Activated T-cell treated with anti-CD3 and anti-CD28 coated beads, Interleukin-2, amount 50 U/mL, for 24 hours (primary cell): Measurements from ENCODE around the gene C3.
"Not testable (repeated sequence)": the region's sequence is repeated elsewhere in the genome, so short reads cannot be mapped to it uniquely, and the experiment has no call there.

Experiments used
- DNase-seq: peaks from one replicate; pipeline ENCODE4 v3.0.0-alpha.2; 2020
- H3K27ac Mint-ChIP-seq: 2 replicates; pipeline ENCODE4 v1.8.0; 2020; ENCODE audit warnings: mild to moderate bottlenecking, mixed read lengths
- H3K27me3 Mint-ChIP-seq: 2 replicates; pipeline ENCODE4 v1.8.0; 2020; ENCODE audit warnings: mixed read lengths
- H3K36me3 Mint-ChIP-seq: 2 replicates; pipeline ENCODE4 v1.8.0; 2020; ENCODE audit warnings: low read depth, mixed read lengths
- H3K4me1 Mint-ChIP-seq: 2 replicates; pipeline ENCODE4 v1.8.0; 2020; ENCODE audit warnings: low read depth, mixed read lengths
- H3K4me3 Mint-ChIP-seq: 2 replicates; pipeline ENCODE4 v1.8.0; 2020; ENCODE audit warnings: mild to moderate bottlenecking, moderate library complexity, mixed read lengths
- H3K9me3 Mint-ChIP-seq: 2 replicates; pipeline ENCODE4 v1.8.0; 2020; ENCODE audit warnings: mixed read lengths

The C3 gene

GRCh38 chr19:6685482-6685881, 35.0 kb downstream of the C3 start:
- H3K4me1 Mint-ChIP-seq: peaks cover 15% of the 10 kb centered on the region
- H3K27ac Mint-ChIP-seq: no peak overlapping the region
- H3K27me3 Mint-ChIP-seq: no peaks in the 10 kb centered on the region
- H3K9me3 Mint-ChIP-seq: peaks cover 6% of the 10 kb centered on the region
- no peak overlapping the region for H3K4me3 Mint-ChIP-seq
- no peaks in the 10 kb centered on the region for H3K36me3 Mint-ChIP-seq
- DNase-seq: no peak

- Mint-ChIP-seq H3K4me3 (no peak overlapping the region), H3K27ac (no peak overlapping the region), H3K27me3 (no peaks in the 10 kb centered on the region), H3K36me3 (no peaks in the 10 kb centered on the region), H3K9me3 (peaks cover 20% of the 10 kb centered on the region), H3K4me1 (peaks cover 29% of the 10 kb centered on the region)
- DNase-seq: no peak
Measured at GRCh38 chr19:6683971-6684370, 36.5 kb downstream of the C3 start.

- H3K27me3 Mint-ChIP-seq: no peaks in the 10 kb centered on the region
- H3K4me1 Mint-ChIP-seq: peaks cover 40% of the 10 kb centered on the region
- no peak overlapping the region for H3K4me3 Mint-ChIP-seq
- H3K36me3 Mint-ChIP-seq: peaks cover 4% of the 10 kb centered on the region
- no peak overlapping the region for H3K27ac Mint-ChIP-seq
- H3K9me3 Mint-ChIP-seq: peaks cover 26% of the 10 kb centered on the region
- no peak for DNase-seq
Measured at GRCh38 chr19:6682607-6683128, 37.8 kb downstream of the C3 start.

- Mint-ChIP-seq H3K27me3 (no peaks in the 10 kb centered on the region), H3K36me3 (peaks cover 4% of the 10 kb centered on the region), H3K4me1 (peaks cover 50% of the 10 kb centered on the region), H3K4me3 (no peak overlapping the region), H3K27ac (peak overlapping the region; percentile 90), H3K9me3 (peaks cover 29% of the 10 kb centered on the region)
- DNase-seq: no peak
Measured at GRCh38 chr19:6680141-6680540, 40.3 kb downstream of the C3 start.

GRCh38 chr19:6679139-6679538, 41.3 kb downstream of the C3 start:
- Mint-ChIP-seq H3K36me3 (peaks cover 4% of the 10 kb centered on the region), H3K27ac (peak overlapping the region; percentile 90), H3K4me3 (no peak overlapping the region), H3K9me3 (peaks cover 29% of the 10 kb centered on the region), H3K27me3 (no peaks in the 10 kb centered on the region), H3K4me1 (peaks cover 59% of the 10 kb centered on the region)
- no peak for DNase-seq

- peak overlapping the region; percentile 47 for H3K4me3 Mint-ChIP-seq
- peak; percentile 69 for DNase-seq
- H3K9me3 Mint-ChIP-seq: peaks cover 29% of the 10 kb centered on the region
- H3K4me1 Mint-ChIP-seq: peaks cover 60% of the 10 kb centered on the region
- H3K27me3 Mint-ChIP-seq: no peaks in the 10 kb centered on the region
- peaks cover 4% of the 10 kb centered on the region for H3K36me3 Mint-ChIP-seq
- H3K27ac Mint-ChIP-seq: peak overlapping the region; percentile 90
Measured at GRCh38 chr19:6678690-6679109, 41.8 kb downstream of the C3 start.

- Mint-ChIP-seq H3K27me3 (no peaks in the 10 kb centered on the region), H3K4me3 (peak overlapping the region; percentile 51), H3K4me1 (peaks cover 64% of the 10 kb centered on the region), H3K27ac (peak overlapping the region; percentile 90), H3K9me3 (peaks cover 29% of the 10 kb centered on the region), H3K36me3 (peaks cover 4% of the 10 kb centered on the region)
- DNase-seq: peak; percentile 85
Measured at GRCh38 chr19:6677883-6678689, 42.4 kb downstream of the C3 start.

- Mint-ChIP-seq H3K4me1 (peaks cover 69% of the 10 kb centered on the region), H3K27ac (peak overlapping the region; percentile 90)
Measured at GRCh38 chr19:6677495-6677882, 43.0 kb downstream of the C3 start.

GRCh38 chr19:6676288-6676687, 44.2 kb downstream of the C3 start:
- H3K4me1 Mint-ChIP-seq: peaks cover 75% of the 10 kb centered on the region
- H3K36me3 Mint-ChIP-seq: peaks cover 4% of the 10 kb centered on the region
- no peak overlapping the region for H3K4me3 Mint-ChIP-seq
- H3K9me3 Mint-ChIP-seq: peaks cover 29% of the 10 kb centered on the region
- no peak overlapping the region for H3K27ac Mint-ChIP-seq
- no peaks in the 10 kb centered on the region for H3K27me3 Mint-ChIP-seq
- DNase-seq: no peak

More at GRCh38 chr19:6677495-6677882, 43.0 kb downstream of the C3 start:
- no peak for DNase-seq
- peaks cover 4% of the 10 kb centered on the region for H3K36me3 Mint-ChIP-seq
- peaks cover 29% of the 10 kb centered on the region for H3K9me3 Mint-ChIP-seq
- no peaks in the 10 kb centered on the region for H3K27me3 Mint-ChIP-seq
- H3K4me3 Mint-ChIP-seq: peak overlapping the region; percentile 51

GRCh38 chr19:6674868-6675305, 45.6 kb downstream of the C3 start:
- peaks cover 5% of the 10 kb centered on the region for H3K36me3 Mint-ChIP-seq
- peak overlapping the region; percentile 71 for H3K4me3 Mint-ChIP-seq
- peaks cover 81% of the 10 kb centered on the region for H3K4me1 Mint-ChIP-seq
- DNase-seq: peak; percentile 92
- no peaks in the 10 kb centered on the region for H3K27me3 Mint-ChIP-seq
- peaks cover 22% of the 10 kb centered on the region for H3K9me3 Mint-ChIP-seq
- peak overlapping the region; percentile 94 for H3K27ac Mint-ChIP-seq

- Mint-ChIP-seq H3K4me3 (peak overlapping the region; percentile 71), H3K27ac (peak overlapping the region; percentile 94)
Measured at GRCh38 chr19:6674408-6674807, 46.0 kb downstream of the C3 start.

GRCh38 chr19:6672693-6673290, 47.7 kb downstream of the C3 start:
- Mint-ChIP-seq H3K27ac (peak overlapping the region; percentile 0), H3K36me3 (peaks cover 20% of the 10 kb centered on the region), H3K9me3 (peaks cover 4% of the 10 kb centered on the region), H3K27me3 (no peaks in the 10 kb centered on the region), H3K4me3 (no peak overlapping the region), H3K4me1 (peaks cover 66% of the 10 kb centered on the region)
- DNase-seq: no peak

More at GRCh38 chr19:6674408-6674807, 46.0 kb downstream of the C3 start:
- Mint-ChIP-seq H3K4me1 (peaks cover 79% of the 10 kb centered on the region), H3K9me3 (peaks cover 18% of the 10 kb centered on the region), H3K36me3 (peaks cover 10% of the 10 kb centered on the region)
- not testable (repeated sequence) for DNase-seq, H3K27me3 Mint-ChIP-seq

GRCh38 chr19:6671960-6672359, 48.5 kb downstream of the C3 start:
- peaks cover 68% of the 10 kb centered on the region for H3K4me1 Mint-ChIP-seq
- DNase-seq: no peak
- no peaks in the 10 kb centered on the region for H3K9me3 Mint-ChIP-seq
- H3K27ac Mint-ChIP-seq: no peak overlapping the region
- H3K36me3 Mint-ChIP-seq: peaks cover 28% of the 10 kb centered on the region
- H3K4me3 Mint-ChIP-seq: no peak overlapping the region
- H3K27me3 Mint-ChIP-seq: no peaks in the 10 kb centered on the region

- Mint-ChIP-seq H3K27ac (peak overlapping the region; percentile 98), H3K4me1 (peaks cover 41% of the 10 kb centered on the region), H3K4me3 (peak overlapping the region; percentile 99), H3K27me3 (no peaks in the 10 kb centered on the region), H3K9me3 (no peaks in the 10 kb centered on the region), H3K36me3 (peaks cover 30% of the 10 kb centered on the region)
- peak; percentile 69 for DNase-seq
Measured at GRCh38 chr19:6668691-6669090, 51.8 kb downstream of the C3 start.
